ENCODE measurements around the gene PLCB4. TPM values are rescaled to one million over a fixed set of nuclear protein-coding genes. Genes with fewer than 3 reads are reported as not detected.

The PLCB4 gene
- total RNA-seq, 1 donor from 2014 or later = 19.9 TPM

DNA sequence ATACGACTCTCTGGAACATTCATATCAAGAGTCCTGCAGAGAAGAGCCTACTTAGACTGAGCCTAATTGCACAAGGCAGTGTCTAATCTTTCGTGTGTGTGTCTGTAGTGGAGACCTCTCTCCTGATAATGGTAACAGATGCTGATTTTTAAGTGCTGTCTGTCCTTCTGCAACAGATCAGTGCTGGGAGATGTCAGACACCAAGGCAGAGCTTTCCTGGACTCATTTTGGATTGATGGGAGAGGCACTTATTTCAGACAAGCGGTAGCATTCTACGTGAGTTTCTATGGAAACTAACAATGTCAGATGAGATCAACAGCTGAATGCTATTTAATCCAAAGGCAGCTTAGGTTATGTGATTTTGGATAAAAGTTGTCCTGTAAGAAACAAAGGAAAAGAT, 167.6 kb downstream of the PLCB4 start:
- Histone ChIP-seq H3K36me3 (ENCODE audit: control insufficient read depth, insufficient read depth, low read length) (no peaks in the 10 kb centered on the region), H3K4me3 (ENCODE audit: low read depth, low read length) (no peak overlapping the region), H3K27me3 (ENCODE audit: control insufficient read depth, insufficient read depth, low read length) (no peaks in the 10 kb centered on the region)
- TF ChIP-seq, protein P1, sequence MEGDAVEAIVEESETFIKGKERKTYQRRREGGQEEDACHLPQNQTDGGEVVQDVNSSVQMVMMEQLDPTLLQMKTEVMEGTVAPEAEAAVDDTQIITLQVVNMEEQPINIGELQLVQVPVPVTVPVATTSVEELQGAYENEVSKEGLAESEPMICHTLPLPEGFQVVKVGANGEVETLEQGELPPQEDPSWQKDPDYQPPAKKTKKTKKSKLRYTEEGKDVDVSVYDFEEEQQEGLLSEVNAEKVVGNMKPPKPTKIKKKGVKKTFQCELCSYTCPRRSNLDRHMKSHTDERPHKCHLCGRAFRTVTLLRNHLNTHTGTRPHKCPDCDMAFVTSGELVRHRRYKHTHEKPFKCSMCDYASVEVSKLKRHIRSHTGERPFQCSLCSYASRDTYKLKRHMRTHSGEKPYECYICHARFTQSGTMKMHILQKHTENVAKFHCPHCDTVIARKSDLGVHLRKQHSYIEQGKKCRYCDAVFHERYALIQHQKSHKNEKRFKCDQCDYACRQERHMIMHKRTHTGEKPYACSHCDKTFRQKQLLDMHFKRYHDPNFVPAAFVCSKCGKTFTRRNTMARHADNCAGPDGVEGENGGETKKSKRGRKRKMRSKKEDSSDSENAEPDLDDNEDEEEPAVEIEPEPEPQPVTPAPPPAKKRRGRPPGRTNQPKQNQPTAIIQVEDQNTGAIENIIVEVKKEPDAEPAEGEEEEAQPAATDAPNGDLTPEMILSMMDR (IDR thresholded peaks at IDR 0.05; ENCODE audit: insufficient read depth, low read length, poor library complexity, severe bottlenecking) = no peak
- DNase-seq (ENCODE audit: low read depth) = no peak

DNA sequence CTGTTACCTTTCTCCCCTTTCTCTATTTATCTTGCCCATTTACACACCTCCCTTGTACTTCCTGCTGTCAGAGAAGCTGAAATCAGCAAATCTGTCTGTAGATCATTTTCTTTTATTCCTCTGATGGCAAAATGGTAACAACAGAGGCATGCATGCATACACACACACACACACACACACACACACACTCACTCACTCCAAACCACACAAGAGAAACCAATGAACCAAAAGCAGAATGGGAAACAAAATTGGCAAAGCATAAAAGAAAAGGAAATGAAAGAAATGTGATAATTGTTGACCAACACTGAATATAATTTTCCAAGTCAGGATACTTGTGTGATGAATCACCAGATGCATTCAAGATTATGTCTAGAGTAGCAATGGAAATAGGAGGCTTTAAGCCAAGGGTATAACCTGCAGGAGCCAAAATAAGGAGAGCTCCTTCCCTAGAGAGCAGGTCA, 172.4 kb downstream of the PLCB4 start:
- no peaks in the 10 kb centered on the region for H3K27me3 ChIP-seq (ENCODE audit: control insufficient read depth, insufficient read depth, low read length)
- TF ChIP-seq, protein P1 (IDR thresholded peaks at IDR 0.05; ENCODE audit: insufficient read depth, low read length, poor library complexity, severe bottlenecking) = no peak
- H3K4me3 ChIP-seq (ENCODE audit: low read depth, low read length) = no peak overlapping the region
- no peaks in the 10 kb centered on the region for H3K36me3 ChIP-seq (ENCODE audit: control insufficient read depth, insufficient read depth, low read length)
- DNase-seq (ENCODE audit: low read depth) = peak; percentile 63

GRCh38 chr20:9241721-9242427, 173.0 kb downstream of the PLCB4 start:
- Histone ChIP-seq H3K27me3 (ENCODE audit: control insufficient read depth, insufficient read depth, low read length) (no peaks in the 10 kb centered on the region), H3K36me3 (ENCODE audit: control insufficient read depth, insufficient read depth, low read length) (no peaks in the 10 kb centered on the region), H3K4me3 (ENCODE audit: low read depth, low read length) (no peak overlapping the region)
- DNase-seq (ENCODE audit: low read depth) = no peak
- TF ChIP-seq, protein P1 (IDR thresholded peaks at IDR 0.05; ENCODE audit: insufficient read depth, low read length, poor library complexity, severe bottlenecking) = no peak

DNA sequence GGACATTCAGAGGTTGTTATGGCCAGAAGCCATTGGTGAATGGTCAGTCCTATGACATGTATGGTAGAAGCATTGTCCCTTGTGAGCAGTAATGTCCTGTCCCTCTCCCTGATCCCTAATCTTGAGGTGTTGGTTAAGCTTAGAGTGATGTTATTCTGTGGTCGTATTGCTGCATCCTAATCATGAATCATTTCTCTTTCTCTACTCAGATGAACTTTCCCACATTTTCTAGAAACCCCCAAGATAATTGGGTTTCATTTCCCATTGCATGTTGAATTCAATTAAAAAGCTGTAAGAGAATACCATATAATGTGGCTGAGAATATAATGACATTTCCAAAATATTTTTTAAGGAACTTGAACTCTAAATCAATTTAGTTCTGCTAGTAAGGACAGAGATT, 175.1 kb downstream of the PLCB4 start:
- TF ChIP-seq, protein P1 (IDR thresholded peaks at IDR 0.05; ENCODE audit: insufficient read depth, low read length, poor library complexity, severe bottlenecking) = no peak
- Histone ChIP-seq H3K36me3 (ENCODE audit: control insufficient read depth, insufficient read depth, low read length) (no peaks in the 10 kb centered on the region), H3K4me3 (ENCODE audit: low read depth, low read length) (no peak overlapping the region), H3K27me3 (ENCODE audit: control insufficient read depth, insufficient read depth, low read length) (no peaks in the 10 kb centered on the region)
- no peak for DNase-seq (ENCODE audit: low read depth)

- H3K36me3 ChIP-seq (ENCODE audit: control insufficient read depth, insufficient read depth, low read length) = no peaks in the 10 kb centered on the region
- no peak overlapping the region for H3K4me3 ChIP-seq (ENCODE audit: low read depth, low read length)
- H3K27me3 ChIP-seq (ENCODE audit: control insufficient read depth, insufficient read depth, low read length) = no peaks in the 10 kb centered on the region
- no peak for DNase-seq (ENCODE audit: low read depth)
- TF ChIP-seq, protein P1 (IDR thresholded peaks at IDR 0.05; ENCODE audit: insufficient read depth, low read length, poor library complexity, severe bottlenecking) = no peak
These were observed 175.9 kb downstream of the PLCB4 start for GRCh38 chr20:9244811-9245210.

GRCh38 chr20:9246731-9247130, 177.8 kb downstream of the PLCB4 start:
- Histone ChIP-seq H3K27me3 (ENCODE audit: control insufficient read depth, insufficient read depth, low read length) (no peaks in the 10 kb centered on the region), H3K4me3 (ENCODE audit: low read depth, low read length) (no peak overlapping the region), H3K36me3 (ENCODE audit: control insufficient read depth, insufficient read depth, low read length) (no peaks in the 10 kb centered on the region)
- TF ChIP-seq, protein P1 (IDR thresholded peaks at IDR 0.05; ENCODE audit: insufficient read depth, low read length, poor library complexity, severe bottlenecking) = no peak
- DNase-seq (ENCODE audit: low read depth) = no peak

Measured in kidney epithelial cell (primary cell).